Epithelial cell of esophagus (primary cell): Measurements from ENCODE around the gene FCHSD2.

Experiments used
- DNase-seq: peaks from one replicate; pipeline ENCODE4 v3.0.0; 2010; ENCODE audit warnings: low read depth
- H3K4me3 ChIP-seq: 2 replicates; pipeline ENCODE4 v1.5.1; 2011; ENCODE audit warnings: mild to moderate bottlenecking, low read length, control low read depth
- TF ChIP-seq, protein P1 (sequence below): IDR thresholded peaks from 2 replicates; pipeline ENCODE4 v1.5.1; 2011; ENCODE audit warnings: low read depth, mild to moderate bottlenecking, low read length, control low read depth, inconsistent platforms; ENCODE audit not compliant: insufficient read depth; ENCODE audit errors: missing control alignments

FCHSD2 gene

GRCh38 chr11:72818971-72819370 lies 323.1 kb downstream of the FCHSD2 start:
- DNase-seq, result no peak
- TF ChIP-seq, protein P1, sequence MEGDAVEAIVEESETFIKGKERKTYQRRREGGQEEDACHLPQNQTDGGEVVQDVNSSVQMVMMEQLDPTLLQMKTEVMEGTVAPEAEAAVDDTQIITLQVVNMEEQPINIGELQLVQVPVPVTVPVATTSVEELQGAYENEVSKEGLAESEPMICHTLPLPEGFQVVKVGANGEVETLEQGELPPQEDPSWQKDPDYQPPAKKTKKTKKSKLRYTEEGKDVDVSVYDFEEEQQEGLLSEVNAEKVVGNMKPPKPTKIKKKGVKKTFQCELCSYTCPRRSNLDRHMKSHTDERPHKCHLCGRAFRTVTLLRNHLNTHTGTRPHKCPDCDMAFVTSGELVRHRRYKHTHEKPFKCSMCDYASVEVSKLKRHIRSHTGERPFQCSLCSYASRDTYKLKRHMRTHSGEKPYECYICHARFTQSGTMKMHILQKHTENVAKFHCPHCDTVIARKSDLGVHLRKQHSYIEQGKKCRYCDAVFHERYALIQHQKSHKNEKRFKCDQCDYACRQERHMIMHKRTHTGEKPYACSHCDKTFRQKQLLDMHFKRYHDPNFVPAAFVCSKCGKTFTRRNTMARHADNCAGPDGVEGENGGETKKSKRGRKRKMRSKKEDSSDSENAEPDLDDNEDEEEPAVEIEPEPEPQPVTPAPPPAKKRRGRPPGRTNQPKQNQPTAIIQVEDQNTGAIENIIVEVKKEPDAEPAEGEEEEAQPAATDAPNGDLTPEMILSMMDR, result no peak
- H3K4me3 ChIP-seq, result no peak overlapping the region

DNA sequence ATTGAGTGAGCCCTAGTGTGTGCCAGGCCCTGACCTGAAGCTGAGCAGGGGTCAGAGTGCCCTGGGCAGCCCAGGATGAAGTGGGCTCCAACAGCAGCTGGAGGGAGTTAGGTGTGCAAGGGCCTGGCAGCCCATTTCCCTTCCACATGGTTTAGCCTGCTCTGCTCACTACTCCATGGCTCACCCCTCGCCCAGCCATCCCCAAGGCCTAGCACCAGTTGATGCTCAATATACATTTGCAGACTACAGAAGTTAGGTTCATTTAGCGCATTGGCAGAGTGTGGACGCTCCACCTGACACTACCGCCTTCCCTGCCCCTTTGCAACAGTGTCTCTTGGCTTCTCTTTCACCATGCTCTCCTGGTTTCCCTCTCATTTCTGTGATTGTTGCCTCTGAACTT lies 324.2 kb downstream of the FCHSD2 start:
- TF ChIP-seq, protein P1, result no peak
- DNase-seq, result no peak
- no peak overlapping the region for H3K4me3 ChIP-seq

DNA sequence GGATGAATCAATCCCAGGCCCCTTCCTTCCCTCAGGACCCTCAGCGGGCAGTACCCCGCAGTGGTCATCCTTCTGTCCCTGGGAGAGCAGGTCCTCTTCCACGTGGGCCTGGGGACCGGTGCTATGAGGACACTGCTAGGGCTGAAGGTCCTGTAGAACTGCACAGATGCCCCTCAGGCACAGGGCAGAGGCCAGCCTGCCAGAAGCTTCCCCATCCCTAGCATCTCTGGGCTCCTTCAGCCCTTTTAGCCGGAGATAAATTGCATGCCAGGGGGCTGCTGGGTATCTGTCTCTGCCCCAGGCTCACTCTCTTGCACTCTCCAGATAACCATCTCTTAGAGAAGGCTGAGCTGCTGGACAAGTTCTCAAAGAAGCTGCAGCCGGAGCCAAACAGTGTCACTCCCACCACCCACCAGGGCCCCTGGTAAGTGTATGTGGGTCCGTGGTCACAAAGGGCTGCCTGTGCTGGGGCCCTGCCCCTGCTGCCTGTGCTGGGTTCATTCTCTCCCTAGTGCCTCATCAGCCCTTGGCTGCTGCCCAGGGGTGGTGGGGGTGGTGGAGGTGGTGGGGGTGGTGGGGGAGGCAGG lies 325.6 kb downstream of the FCHSD2 start:
- TF ChIP-seq, protein P1, result no peak
- DNase-seq, result no peak
- H3K4me3 ChIP-seq, result no peak overlapping the region

DNA sequence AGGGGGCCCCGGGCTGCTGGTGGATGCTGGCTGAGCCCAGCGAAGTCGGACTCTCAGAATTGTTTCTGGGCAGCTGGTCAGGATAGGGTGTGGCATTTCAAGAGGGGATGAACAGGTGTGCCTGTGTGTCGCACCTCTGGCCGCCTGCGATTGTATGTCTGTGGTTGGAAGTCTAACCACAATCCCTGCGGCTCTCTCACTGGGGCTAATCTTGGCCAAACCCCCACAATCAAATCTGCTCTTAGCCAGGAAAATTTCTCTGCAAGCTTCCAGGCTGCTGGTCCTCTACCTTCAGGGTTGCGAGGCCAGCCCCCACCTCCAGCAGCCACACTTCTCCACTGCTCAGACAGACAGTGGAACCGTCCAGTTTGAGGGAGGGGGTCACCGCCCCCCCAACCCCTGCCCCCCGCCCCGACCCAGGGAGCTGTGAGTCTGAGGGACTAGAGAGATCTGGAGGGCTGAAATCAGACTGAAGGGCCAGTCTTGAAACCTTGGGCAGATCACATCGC lies 327.0 kb downstream of the FCHSD2 start:
- DNase-seq, result peak; percentile 30
- H3K4me3 ChIP-seq, result peak overlapping the region; percentile 88
- TF ChIP-seq, protein P1, result no peak

GRCh38 chr11:72814286-72815109 lies 327.6 kb downstream of the FCHSD2 start, which contains the start of gene ATG16L2:
Gene ATG16L2 (plus strand): TSS chr11:72814411. CDS start chr11:72814446, 35 bp downstream.
- peak; percentile 91 for DNase-seq
- TF ChIP-seq, protein P1, result peak; percentile 21

GRCh38 chr11:72813740-72814285 lies 328.3 kb downstream of the FCHSD2 start:
- H3K4me3 ChIP-seq, result peak overlapping the region; percentile 88
- TF ChIP-seq, protein P1, result no peak
- peak; percentile 78 for DNase-seq

More at GRCh38 chr11:72814286-72815109, 327.6 kb downstream of the FCHSD2 start, which contains the start of gene ATG16L2:
- H3K4me3 ChIP-seq, result peak within 1 kb of the TSS; percentile 88
